Measurements from ENCODE around the gene NLGN1.

NLGN1 gene

GRCh38 chr3:173932624-173933023, 535.1 kb downstream of the NLGN1 start:
- DNase-seq = no peak

GRCh38 chr3:173933113-173933512, 535.6 kb downstream of the NLGN1 start:
- DNase-seq = no peak

- no peak for DNase-seq
Observed at GRCh38 chr3:173936316-173936715, 538.8 kb downstream of the NLGN1 start.

GRCh38 chr3:173938159-173938558, 540.6 kb downstream of the NLGN1 start:
- no peak for DNase-seq

GRCh38 chr3:173938616-173939015, 541.1 kb downstream of the NLGN1 start:
- DNase-seq = no peak

- no peak for DNase-seq
Observed at GRCh38 chr3:173939331-173939730, 541.8 kb downstream of the NLGN1 start.

- no peak for DNase-seq
Observed at GRCh38 chr3:173943264-173943663, 545.7 kb downstream of the NLGN1 start.

- no peak for DNase-seq
Observed at GRCh38 chr3:173945170-173945569, 547.6 kb downstream of the NLGN1 start.

- no peak for DNase-seq
Observed at GRCh38 chr3:173945806-173946205, 548.3 kb downstream of the NLGN1 start.

GRCh38 chr3:173954647-173955046, 557.1 kb downstream of the NLGN1 start:
- DNase-seq = no peak

GRCh38 chr3:173957646-173958045, 560.1 kb downstream of the NLGN1 start:
- DNase-seq = no peak

- DNase-seq = no peak
Observed at GRCh38 chr3:173958805-173959204, 561.3 kb downstream of the NLGN1 start.

GRCh38 chr3:173970281-173970680, 572.7 kb downstream of the NLGN1 start:
- DNase-seq = no peak

GRCh38 chr3:173976281-173976680, 578.7 kb downstream of the NLGN1 start:
- DNase-seq = no peak

- DNase-seq = no peak
Observed at GRCh38 chr3:173977747-173978146, 580.2 kb downstream of the NLGN1 start.

GRCh38 chr3:173983343-173983742, 585.8 kb downstream of the NLGN1 start:
- no peak for DNase-seq

- DNase-seq = no peak
Observed at GRCh38 chr3:173986861-173987410, 589.4 kb downstream of the NLGN1 start.

GRCh38 chr3:173988909-173989308, 591.4 kb downstream of the NLGN1 start:
- no peak for DNase-seq

- no peak for DNase-seq
Observed at GRCh38 chr3:173992416-173992815, 594.9 kb downstream of the NLGN1 start.

GRCh38 chr3:173993299-173993698, 595.8 kb downstream of the NLGN1 start:
- peak; percentile 12 for DNase-seq

GRCh38 chr3:174000675-174001074, 603.1 kb downstream of the NLGN1 start:
- no peak for DNase-seq

- DNase-seq = no peak
Observed at GRCh38 chr3:174002543-174002942, 605.0 kb downstream of the NLGN1 start.

GRCh38 chr3:174010907-174011306, 613.4 kb downstream of the NLGN1 start:
- DNase-seq = no peak

GRCh38 chr3:174016186-174016585, 618.6 kb downstream of the NLGN1 start:
- DNase-seq = no peak

- DNase-seq = no peak
Observed at GRCh38 chr3:174020156-174020555, 622.6 kb downstream of the NLGN1 start.

- DNase-seq = no peak
Observed at GRCh38 chr3:174023421-174023820, 625.9 kb downstream of the NLGN1 start.

Measured in 8988T (cell line).